Panc1 (cell line): ENCODE data around the gene CD93. TPM values are rescaled to one million over a fixed set of nuclear protein-coding genes. Genes with fewer than 3 reads are reported as not detected.

Experiments used
- ATAC-seq: fragments of 200-7000 bp; cut with Tn5 transposase; 2 replicates; pipeline ENCODE4 v1.9.1; 2020; ENCODE audit warnings: mild to moderate bottlenecking, moderate library complexity
- BruUV-seq: library from RNA; stranded (reverse); fragments of 400-500 nt; replicated peaks from 2 replicates; lab custom pipeline; 2021; lab: Mats Ljungman, UMichigan
- CTCF ChIA-PET: fragments of 300-600 bp; sonication (Branson Sonifier 250); formaldehyde crosslinking; loops from one replicate; lab custom pipeline; 2022; ENCODE audit warnings: antibody characterized with exemption; lab: Charles Lee
- POLR2A ChIA-PET: fragments of 300-600 bp; sonication (Branson Sonifier 250); formaldehyde crosslinking; loops from one replicate; lab custom pipeline; 2022; ENCODE audit warnings: antibody characterized with exemption; lab: Charles Lee
- DNase-seq: peaks from one replicate; pipeline ENCODE4 v3.0.0-alpha.2; 2010; ENCODE audit warnings: low read depth, low spot score
- H3K27ac ChIP-seq: 2 replicates; pipeline ENCODE4 v1.5.1; 2011; ENCODE audit warnings: mild to moderate bottlenecking, low read length, inconsistent platforms
- H3K27me3 ChIP-seq: fragments of 200-500 bp; sonication (Bioruptor generic); 2 replicates; pipeline ENCODE4 v1.6.0; 2014; ENCODE audit warnings: low read length, inconsistent platforms; ENCODE audit not compliant: control insufficient read depth, insufficient read depth
- H3K36me3 ChIP-seq: fragments of 200-500 bp; sonication (Bioruptor generic); 2 replicates; pipeline ENCODE4 v1.5.1; 2014; ENCODE audit warnings: inconsistent platforms, mild to moderate bottlenecking, low read length, moderate library complexity; ENCODE audit not compliant: control insufficient read depth, insufficient read depth
- H3K4me1 ChIP-seq: 2 replicates; pipeline ENCODE4 v1.5.1; 2011; ENCODE audit warnings: inconsistent platforms, mild to moderate bottlenecking, low read length, moderate library complexity; ENCODE audit not compliant: control insufficient read depth, insufficient read depth
- H3K4me3 ChIP-seq, 2 experiments: 2 replicates each; pipeline ENCODE4 v1.5.1; 2011 to 2012; ENCODE audit warnings: low read depth in 2 of 2, low read length in 2 of 2, mild to moderate bottlenecking in 2 of 2, inconsistent platforms in 1 of 2, moderate library complexity in 1 of 2
- H3K9me3 ChIP-seq: fragments of 200-500 bp; sonication (Bioruptor generic); 2 replicates; pipeline ENCODE4 v1.5.1; 2014; ENCODE audit warnings: low read depth, mild to moderate bottlenecking, inconsistent platforms, low read length, moderate library complexity; ENCODE audit not compliant: control insufficient read depth, insufficient read depth
- CTCF ChIP-seq: fragments of 450-650 bp; IDR thresholded peaks from 2 replicates; pipeline ENCODE4 v1.5.1; 2017; ENCODE audit warnings: mild to moderate bottlenecking
- POLR2AphosphoS5 ChIP-seq: IDR thresholded peaks from 2 replicates; pipeline ENCODE4 v1.6.1; 2012; ENCODE audit warnings: mild to moderate bottlenecking, low read depth, low read length, moderate library complexity
- REST ChIP-seq, 2 experiments: IDR thresholded peaks; 2 replicates each; pipeline ENCODE4 v1.6.1; 2011 to 2012; ENCODE audit warnings: low read depth in 2 of 2, control low read depth in 1 of 2, low read length in 1 of 2, mild to moderate bottlenecking in 1 of 2, moderate library complexity in 1 of 2; ENCODE audit not compliant: insufficient read depth in 1 of 2
- SIN3A ChIP-seq: IDR thresholded peaks from 2 replicates; pipeline ENCODE4 v1.6.1; 2012; ENCODE audit warnings: low read depth, mild to moderate bottlenecking, low read length, moderate library complexity, borderline replicate concordance; ENCODE audit not compliant: insufficient read depth
- TCF7L2 ChIP-seq: IDR thresholded peaks from 2 replicates; pipeline ENCODE4 v1.6.1; 2011; ENCODE audit warnings: mild to moderate bottlenecking, low read depth, low read length, inconsistent platforms
- in situ Hi-C: cut with HindIII; loops from 2 replicates; pipeline ENCODE4 v1.10.0; 2016; ENCODE audit warnings: low sequenced_read_pairs, low pct_unique_long_range_greater_than_20kb
- intact Hi-C: fragments of 100-400 bp; cut with micrococcal nuclease; formaldehyde crosslinking; loops from one replicate; pipeline ENCODE4 v1.10.0; 2022; ENCODE audit not compliant: unreplicated experiment
- total RNA-seq: library from RNA; stranded (reverse); gene quantifications from one replicate; pipeline ENCODE4 v1.2.1, GENCODE V29; 2021; ENCODE audit not compliant: unreplicated experiment

Gene CD93
- total RNA-seq, 1 experiment from 2014 or later, result 0.10 TPM

GRCh38 chr20:23120936-23121750 lies 35.0 kb upstream of the CD93 start:
- TF ChIP-seq REST (IDR thresholded peaks at IDR 0.05; ENCODE audit: insufficient read depth in 1 of 2, low read depth in 2 of 2, low read length in 1 of 2), result no peak
- no peak for TF ChIP-seq TCF7L2
- TF ChIP-seq CTCF, result no peak
- no peak for TF ChIP-seq SIN3A
- TF ChIP-seq POLR2AphosphoS5, result no peak
- intact Hi-C loops, result no loop called here
- CTCF ChIA-PET, result interaction anchor here (0.6 kb wide), 1 partner anchor 125 kb away, joined by 6 read pairs; no protein-coding TSS in a partner anchor

GRCh38 chr20:23120261-23120660 lies 34.1 kb upstream of the CD93 start:
- CTCF ChIA-PET, result no interaction called here

More at GRCh38 chr20:23120936-23121750, 35.0 kb upstream of the CD93 start:
- POLR2A ChIA-PET, result no interaction called here
- ATAC-seq (no peak), DNase-seq (no peak)
- Histone ChIP-seq H3K4me3 (no peak overlapping the region), H3K27me3 (no peaks in the 10 kb centered on the region), H3K36me3 (no peaks in the 10 kb centered on the region), H3K9me3 (no peaks in the 10 kb centered on the region), H3K4me1 (no peaks in the 10 kb centered on the region), H3K27ac (no peak overlapping the region)
- in situ Hi-C loops, result no loop called here
- BruUV-seq, result no TSS peak

More at GRCh38 chr20:23120261-23120660, 34.1 kb upstream of the CD93 start:
- Histone ChIP-seq H3K4me1 (no peaks in the 10 kb centered on the region), H3K27ac (no peak overlapping the region), H3K36me3 (no peaks in the 10 kb centered on the region), H3K4me3 (no peak overlapping the region), H3K9me3 (no peaks in the 10 kb centered on the region), H3K27me3 (no peaks in the 10 kb centered on the region)
- POLR2A ChIA-PET, result no interaction called here
- no TSS peak for BruUV-seq
- in situ Hi-C loops (no loop called here), intact Hi-C loops (no loop called here)
- no peak for DNase-seq
- TF ChIP-seq SIN3A, result no peak
- no peak for TF ChIP-seq TCF7L2
- no peak for TF ChIP-seq POLR2AphosphoS5
- TF ChIP-seq REST (IDR thresholded peaks at IDR 0.05; ENCODE audit: insufficient read depth in 1 of 2, low read depth in 2 of 2, low read length in 1 of 2), result no peak
- TF ChIP-seq CTCF, result no peak
- ATAC-seq, result no peak
